ENCODE results near the gene LGALS7B.
"Not testable (repeated sequence)": the region's sequence is repeated elsewhere in the genome, so short reads cannot be mapped to it uniquely, and the experiment has no call there.

Gene LGALS7B

DNA sequence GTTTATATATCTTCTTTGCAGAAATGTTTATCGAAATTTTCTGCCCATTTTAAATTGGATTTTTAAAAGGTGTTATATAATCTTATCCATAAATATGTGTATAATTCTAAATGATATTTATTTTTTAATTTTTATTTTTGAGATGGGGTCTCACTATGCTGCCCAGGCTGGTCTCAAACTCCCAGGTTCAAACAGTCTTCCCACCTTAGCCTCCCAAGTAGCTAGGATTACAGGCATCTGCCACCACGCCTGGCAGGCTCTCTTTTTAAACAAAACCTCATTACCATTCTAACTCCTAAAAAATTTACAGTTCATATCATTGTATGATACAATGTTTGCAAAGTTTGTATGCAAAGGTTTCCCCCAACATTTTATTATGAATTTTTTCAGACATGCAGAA lies 7.2 kb downstream of the LGALS7B start:
- no peak for DNase-seq (ENCODE audit: low read depth, low spot score)

DNA sequence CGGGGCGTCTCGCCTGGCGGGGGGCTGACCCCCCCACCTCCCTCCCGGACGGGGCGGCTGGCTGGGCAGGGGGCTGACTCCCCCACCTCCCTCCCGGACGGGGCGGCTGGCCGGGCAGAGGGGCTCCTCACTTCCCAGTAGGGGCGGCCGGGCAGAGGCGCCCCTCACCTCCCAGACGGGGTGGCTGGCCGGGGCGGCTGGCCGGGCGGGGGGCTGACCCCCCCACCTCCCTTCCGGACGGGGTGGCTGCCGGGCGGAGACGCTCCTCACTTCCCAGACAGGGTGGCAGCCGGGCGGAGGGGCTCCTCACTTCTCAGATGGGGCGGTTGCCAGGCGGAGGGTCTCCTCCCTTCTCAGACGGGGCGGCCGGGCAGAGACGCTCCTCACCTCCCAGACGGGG lies 8.8 kb downstream of the LGALS7B start:
- DNase-seq (ENCODE audit: low read depth, low spot score): not testable (repeated sequence)

DNA sequence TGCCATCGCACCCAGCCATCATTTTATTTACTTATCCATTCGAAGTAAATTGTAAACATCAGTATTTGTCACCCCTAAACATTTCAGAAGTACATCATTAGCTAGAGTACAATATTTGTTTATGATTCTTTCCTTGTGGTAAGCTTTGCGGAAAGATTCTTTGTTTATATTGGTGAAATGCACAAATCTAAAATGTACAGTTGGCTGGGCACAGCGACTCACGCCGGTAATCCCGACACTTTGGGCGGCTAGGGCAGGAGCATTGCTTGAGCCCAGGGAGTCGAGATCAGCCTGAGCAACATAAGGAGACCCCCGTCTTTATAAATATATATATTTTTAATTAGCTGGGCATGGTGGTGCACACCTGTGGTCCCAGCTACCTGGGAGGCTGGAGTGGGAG lies 10.1 kb downstream of the LGALS7B start:
- DNase-seq (ENCODE audit: low read depth, low spot score): no peak

DNA sequence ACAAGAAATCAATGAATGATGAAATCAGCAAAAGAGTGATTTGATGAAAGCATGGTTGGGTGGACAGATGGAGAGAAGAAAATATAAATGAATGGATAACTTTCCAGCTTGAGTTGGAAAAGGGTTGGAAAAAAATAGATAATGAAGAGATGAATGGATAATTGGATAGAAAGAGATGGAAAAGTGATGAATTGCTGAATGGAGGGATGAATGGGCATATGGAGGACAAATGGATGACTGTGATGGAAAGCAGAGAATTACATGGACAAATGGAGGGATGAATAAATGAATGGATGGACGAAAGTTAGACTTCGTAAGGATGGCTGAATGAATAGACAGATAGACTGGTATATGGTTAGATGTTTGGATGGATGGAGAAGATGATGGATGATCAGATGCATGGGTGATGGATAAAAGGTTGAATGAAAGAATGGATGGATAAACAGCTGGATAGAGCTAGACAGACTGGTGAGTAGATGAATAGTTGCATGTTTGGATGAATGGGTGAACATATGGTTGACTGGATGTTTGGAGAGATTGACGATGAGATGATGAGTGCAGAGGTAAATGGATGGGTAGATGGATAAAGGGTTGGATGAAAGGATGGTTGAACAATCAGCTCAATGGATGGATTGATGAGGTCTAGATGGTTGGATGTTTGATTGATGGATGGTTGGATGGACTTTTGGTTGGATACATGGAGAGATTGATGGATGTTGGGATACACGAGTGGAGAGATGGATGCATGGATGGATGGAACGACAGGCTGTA lies 11.8 kb downstream of the LGALS7B start:
- no peak for DNase-seq (ENCODE audit: low read depth, low spot score)

DNA sequence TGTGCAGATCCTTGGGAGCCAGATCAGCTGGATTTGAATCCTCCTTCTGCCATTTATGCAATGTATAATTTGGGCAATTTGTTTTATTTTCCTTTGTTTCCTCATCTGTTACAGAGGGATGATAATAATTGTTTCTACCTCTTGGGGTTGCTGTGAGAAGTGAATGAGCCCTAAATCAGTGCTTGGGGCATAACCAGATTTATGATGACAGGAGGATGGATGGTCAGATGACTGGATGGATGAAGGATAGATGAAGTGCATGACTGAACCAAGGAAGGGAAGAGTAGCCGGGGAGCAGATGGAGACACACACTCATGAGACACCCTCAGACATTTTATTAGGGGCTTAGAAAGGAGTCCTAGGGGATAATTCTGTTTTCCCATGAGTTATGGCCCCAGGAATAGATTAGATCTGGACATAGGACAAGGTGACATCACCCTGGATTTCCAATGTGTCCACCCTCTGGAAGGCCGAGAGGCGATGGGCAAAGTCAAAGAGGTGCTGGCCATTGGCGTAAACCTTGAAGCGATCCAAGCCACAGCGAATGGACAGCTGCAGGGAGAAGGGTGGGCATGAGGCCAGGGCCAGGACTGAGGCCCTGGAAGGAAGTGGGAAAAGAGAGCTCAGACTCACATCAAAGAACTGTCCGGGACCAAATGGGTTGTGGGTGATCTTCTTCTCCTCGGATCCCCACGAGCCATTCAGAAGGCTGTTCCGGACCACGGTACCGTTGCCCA lies 12.5 kb downstream of the LGALS7B start:
- DNase-seq (ENCODE audit: low read depth, low spot score): no peak

DNA sequence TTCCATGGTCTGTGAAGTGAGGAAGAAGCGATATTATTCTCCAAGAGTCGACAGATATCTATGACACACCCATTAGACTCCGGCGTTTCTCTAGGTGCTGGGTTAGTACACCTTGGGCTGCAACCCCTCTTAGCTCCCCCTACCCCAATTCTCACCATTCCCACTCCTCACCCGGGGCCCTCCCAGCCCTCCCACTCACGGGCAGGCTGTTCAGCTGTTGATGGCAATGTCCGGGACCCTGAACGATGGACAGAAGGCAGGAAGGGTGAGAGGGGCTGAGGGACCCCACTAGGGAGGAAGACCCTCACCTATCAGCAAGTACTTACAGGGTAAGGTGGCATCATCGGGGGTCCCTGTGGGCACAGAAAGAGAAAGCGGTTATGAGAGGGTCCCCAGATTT lies 14.5 kb downstream of the LGALS7B start:
- DNase-seq (ENCODE audit: low read depth, low spot score): no peak

DNA sequence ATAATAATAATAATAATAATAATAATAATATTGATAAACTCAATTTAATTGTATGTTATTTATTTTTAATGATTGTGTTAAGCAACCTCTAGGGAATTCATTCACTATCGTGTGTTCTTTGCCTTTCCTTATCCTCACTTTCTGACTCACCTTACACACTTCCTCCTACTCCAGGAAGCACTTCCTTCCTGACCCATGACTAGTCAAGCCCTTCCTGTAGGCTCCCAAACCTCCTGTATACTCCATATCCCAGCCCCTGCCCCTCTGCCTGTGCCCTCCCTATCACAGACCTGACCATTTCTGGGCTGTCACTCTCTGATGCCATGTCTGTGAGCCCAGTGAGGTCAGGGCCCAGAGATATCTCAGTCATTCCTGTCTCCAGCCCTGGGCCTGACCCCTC lies 16.2 kb downstream of the LGALS7B start:
- no peak for DNase-seq (ENCODE audit: low read depth, low spot score)

DNA sequence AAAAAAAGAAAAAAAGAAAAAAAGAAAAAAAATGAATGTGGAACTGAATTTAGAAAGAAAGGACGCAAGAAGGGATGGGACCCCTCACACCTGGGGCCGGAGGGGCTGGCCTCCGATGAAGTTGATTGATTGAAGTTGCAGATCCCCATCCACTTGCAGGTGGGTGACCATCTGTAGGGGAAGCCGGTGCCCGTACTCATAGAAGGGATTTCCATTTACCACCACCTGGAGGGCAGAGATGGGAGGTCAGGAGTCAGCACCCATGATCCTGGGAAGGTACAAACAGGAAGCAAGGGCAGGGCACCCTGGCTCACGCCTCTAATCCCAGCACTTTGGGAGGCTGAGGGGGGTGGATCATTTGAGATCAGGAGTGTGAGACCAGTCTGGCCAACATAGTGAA lies 17.4 kb downstream of the LGALS7B start:
- no peak for DNase-seq (ENCODE audit: low read depth, low spot score)

- DNase-seq (ENCODE audit: low read depth, low spot score): not testable (repeated sequence)
Observed at GRCh38 chr19:38807374-38808098, 18.5 kb downstream of the LGALS7B start.

DNA sequence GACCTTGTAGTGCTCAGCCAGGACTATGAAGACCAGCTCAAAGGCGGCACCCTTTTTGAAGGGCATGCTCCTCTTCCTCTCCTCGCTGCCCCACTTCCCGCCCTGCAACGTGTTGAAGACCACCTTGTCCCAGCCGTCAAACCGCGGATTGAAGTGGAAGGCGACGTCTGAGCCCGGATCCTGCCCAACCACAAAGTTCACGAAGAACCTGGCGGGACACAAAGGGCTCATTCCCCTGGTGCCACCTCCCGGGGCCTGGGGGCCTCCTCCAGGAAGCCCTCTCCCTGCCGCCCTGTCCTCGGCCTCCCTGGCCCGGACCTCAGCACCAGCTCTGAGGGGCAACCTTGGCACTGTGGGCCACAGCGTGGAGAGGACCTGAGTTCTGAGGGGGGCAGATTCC lies 19.7 kb downstream of the LGALS7B start:
- DNase-seq (ENCODE audit: low read depth, low spot score): no peak

DNA sequence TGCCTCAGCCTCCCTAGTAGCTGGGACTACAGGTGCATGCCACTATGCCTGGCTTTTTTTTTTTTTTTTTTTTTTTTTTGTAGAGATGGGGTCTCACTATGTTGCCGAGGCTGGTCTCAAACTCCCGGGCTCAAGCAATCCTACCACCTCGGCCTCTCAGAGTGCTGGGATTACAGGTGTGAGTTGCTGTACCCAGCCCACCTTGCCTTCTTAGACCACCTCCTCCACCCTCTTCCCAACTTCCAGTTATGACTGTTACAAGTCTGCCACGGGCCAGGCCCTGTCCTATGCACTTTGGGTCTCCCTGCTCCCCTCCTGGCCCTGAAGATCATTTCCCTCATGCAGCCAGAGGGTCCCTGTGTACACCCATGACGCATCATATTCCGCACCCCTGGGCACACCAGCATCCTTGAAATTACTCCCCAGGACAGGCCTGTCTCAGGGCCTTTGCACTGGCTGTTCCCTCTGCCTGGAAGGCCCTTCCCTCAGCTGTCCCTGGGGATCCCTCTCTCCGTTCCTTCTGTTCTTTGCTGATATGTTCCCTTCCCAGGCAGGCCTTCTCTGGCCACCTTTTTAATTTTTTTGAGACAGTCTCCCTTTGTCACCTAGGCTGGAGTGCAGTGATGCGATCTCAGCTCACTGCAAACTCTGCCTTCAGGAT lies 20.7 kb downstream of the LGALS7B start:
- DNase-seq (ENCODE audit: low read depth, low spot score): no peak

GRCh38 chr19:38812009-38812840 lies 23.2 kb downstream of the LGALS7B start:
- no peak for DNase-seq (ENCODE audit: low read depth, low spot score)

DNA sequence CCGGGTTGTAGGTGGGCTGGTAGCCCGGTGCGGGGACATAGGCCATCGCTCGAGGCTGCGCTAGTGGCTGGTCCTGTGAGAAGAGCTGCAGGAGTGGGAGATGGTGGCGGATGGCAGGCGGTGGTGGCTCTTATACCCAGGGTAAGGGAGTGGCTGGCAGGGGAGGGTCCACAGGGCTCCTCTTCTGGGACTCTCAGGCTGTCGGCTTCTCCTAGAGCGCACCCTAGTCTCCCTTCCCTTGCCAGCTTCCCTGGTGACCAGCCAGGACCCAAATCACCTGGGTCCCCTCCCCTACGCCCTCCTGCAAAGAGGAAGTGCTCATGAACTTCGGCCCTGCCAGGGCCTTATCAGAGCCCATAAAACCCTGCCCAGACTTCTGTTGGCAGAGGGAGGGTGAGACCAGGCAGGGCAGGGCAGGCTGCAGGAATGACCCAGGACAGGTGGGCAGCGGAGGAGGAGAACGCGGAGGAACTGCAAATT lies 23.9 kb downstream of the LGALS7B start, which contains the start of gene LGALS4:
Gene LGALS4, minus strand, starts transcription at position 105 of the 480 bp plus-strand sequence. Its CDS starts 59 bp downstream, at position 46.
- DNase-seq (ENCODE audit: low read depth, low spot score): no peak

DNA sequence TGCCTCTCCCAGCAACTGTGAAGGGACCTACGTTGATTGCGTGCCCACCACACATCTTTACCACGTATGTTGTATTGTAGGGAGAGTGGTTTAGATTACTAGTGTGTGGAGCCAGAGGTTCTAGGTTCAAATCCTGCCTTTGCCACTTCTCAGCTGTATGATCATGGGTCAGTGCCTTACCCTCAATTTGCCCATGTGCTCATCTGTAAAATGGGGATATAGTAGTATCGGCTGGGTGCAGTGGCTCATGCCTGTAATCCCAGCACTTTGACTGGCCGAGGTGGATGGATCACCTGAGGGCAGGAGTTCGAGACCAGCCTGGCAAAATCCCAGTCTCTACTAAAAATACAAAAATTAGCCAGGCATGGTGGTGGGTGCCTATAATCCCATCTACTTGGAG lies 24.3 kb downstream of the LGALS7B start:
- no peak for DNase-seq (ENCODE audit: low read depth, low spot score)

- not testable (repeated sequence) for DNase-seq (ENCODE audit: low read depth, low spot score)
Observed at GRCh38 chr19:38813932-38814331, 24.9 kb downstream of the LGALS7B start.

DNA sequence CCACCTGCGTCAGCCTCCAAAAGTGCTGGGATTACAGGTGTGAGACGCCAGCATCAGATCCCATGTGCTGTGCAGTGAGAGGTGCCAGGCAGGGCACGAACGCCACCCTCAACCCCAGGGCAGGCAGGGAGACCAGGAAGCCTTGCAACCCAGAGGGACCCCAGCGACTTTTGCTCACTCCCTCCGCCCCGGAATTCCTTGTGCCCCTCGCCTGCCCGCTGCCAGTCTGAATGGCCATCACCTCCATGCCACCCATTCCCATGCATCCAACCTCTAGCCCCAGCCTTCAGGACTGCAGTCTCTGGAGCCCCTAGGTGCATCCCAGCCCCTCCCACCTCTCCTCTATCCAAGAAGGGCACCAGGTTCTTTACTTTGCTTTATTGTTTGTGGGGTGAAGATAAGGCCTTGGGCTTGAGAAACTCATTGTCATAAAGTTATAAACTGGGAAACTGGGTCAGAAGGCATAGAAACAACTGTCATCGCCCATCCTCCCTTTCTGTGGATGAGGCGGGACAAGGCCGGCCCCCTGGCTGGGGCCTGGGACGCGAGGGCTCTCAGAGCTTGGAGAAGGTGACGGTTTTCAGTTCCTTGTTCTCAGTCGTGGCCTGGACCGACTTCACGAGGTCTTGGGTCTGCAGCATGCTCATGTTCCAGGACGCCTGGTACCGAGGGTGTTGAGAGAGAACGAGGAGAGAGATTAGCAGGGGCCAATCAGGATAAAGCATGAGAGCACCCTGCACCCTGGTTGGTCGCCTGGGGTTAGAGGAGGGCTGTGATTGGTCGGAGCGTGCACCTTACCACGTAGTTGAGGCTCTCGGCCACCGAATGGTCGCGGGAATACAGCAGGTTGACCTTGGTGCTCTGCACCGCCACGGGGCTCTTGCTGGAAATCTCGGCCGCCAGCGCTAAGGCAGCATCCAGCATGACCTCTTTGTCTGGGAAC lies 26.3 kb downstream of the LGALS7B start:
- DNase-seq (ENCODE audit: low read depth, low spot score): no peak

DNA sequence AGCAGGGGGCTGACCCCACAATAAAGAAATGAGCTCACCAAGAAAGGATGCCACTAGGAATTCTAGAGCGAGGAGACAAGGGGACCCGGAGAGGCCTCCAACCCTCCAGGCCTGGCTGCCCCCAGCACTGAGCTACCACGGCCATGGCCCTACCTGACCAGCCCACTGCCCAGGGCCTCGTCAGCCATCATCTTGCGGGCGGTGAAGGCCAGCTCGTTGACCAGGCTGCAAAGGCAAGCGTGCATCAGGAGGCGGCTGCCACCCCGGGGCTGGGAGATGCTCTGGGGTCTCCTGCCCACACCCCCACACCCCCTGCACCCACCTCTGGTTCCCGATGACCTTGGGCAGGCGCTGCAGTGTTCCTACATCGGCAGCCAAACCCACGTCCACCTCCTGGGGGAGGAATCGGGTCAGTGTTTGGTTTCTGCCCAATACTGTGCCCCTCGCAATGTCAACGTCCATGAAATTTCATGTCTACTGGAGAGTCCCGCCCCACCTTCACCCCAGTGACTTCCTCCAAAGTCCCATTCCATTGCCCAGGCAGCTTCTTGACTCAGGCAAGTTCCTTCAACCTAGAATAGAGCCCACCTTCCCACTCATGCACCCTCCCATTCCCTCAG lies 27.2 kb downstream of the LGALS7B start:
- DNase-seq (ENCODE audit: low read depth, low spot score): no peak

DNA sequence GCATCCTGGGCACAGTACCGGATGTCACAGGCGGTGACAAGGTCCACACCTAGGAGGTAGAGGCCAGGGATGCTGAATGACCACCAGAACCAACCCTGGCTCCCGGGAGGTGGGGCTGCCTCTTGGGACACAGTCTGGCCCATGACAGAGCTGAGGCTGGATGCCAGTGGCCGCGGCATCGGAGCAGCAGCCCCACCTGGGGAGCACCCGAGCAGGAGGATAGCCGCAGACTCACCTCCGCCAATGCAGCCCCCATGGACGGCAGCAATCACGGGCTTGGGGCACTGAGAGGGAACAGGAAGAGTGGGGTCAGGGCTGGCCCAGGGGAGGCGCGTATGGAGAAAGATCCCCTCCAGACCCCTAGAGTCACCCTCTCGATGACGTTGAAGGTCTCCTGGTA lies 28.1 kb downstream of the LGALS7B start:
- DNase-seq (ENCODE audit: low read depth, low spot score): no peak

GRCh38 chr19:38819231-38819920 lies 30.4 kb downstream of the LGALS7B start:
- peak; percentile 78 for DNase-seq (ENCODE audit: low read depth, low spot score)
